ENCODE results near the gene MBD4.

MBD4 gene

DNA sequence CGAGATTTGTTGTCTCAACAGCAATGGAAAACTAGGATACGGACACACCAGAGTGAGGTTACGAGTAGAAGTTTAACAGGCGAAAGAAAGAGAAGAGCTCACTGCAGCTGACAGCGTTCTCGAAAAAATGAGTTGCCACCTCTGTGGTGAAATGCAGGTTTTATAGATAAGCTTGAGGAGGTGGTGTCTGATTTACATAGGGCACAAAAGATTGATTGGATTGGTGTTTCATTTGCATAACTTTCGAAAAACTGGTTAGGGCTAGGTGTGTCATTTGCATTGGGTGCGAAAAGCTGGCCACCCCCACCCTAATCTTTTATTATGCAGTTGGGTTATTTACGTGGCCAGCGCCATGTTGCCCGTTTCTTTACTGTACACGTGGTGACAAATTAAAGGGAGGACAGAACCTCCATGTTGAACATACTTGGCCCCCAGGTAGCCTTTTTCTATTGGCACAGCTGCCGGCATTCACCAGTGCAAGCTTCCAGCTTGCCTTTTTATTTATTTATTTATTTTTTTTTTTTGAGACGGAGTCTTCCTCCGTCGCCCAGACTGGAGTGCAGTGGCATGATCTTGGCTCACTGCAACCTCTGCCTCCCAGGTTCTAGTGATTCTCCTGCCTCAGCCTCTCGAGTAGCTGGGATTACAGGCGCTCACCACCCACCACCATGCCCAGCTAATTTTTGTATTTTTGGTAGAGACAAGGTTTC, 8.6 kb upstream of the MBD4 start:
- no peaks in the 10 kb centered on the region for H4K20me1 ChIP-seq
- H3K9me3 ChIP-seq: no peaks in the 10 kb centered on the region
- no peaks in the 10 kb centered on the region for H3K27me3 ChIP-seq
- no peaks in the 10 kb centered on the region for H3K4me1 ChIP-seq
- no peak overlapping the region for H3K4me3 ChIP-seq
- H3K27ac ChIP-seq: no peak overlapping the region
- no peak overlapping the region for H3K9ac ChIP-seq
- H3K4me2 ChIP-seq: no peak overlapping the region
- H3K36me3 ChIP-seq: peaks cover 32% of the 10 kb centered on the region
- TF ChIP-seq Cebpa-rat (IDR thresholded peaks at IDR 0.05): no peak

DNA sequence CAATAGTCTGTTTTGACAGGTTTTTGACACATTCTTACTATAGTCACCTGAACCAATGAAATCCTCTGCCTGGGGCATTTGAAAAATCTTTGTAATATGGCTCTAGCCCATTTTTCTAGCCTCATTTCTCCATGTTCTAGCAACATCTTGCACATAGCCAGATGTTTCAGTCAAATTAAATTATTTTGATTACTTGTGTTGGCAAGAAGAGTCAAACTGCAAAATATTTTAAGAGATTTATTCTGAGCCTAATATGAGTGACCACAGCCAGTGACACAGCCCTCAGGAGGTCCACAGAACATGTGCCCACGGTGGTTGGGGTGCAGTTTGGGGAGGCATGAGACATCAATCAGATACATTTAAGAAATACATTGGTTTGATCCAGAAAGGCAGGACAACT, 7.2 kb upstream of the MBD4 start:
- Histone ChIP-seq H3K4me2 (no peak overlapping the region), H3K9me3 (no peaks in the 10 kb centered on the region), H3K4me1 (peaks cover 9% of the 10 kb centered on the region), H3K4me3 (no peak overlapping the region), H3K27me3 (no peaks in the 10 kb centered on the region), H3K36me3 (peaks cover 18% of the 10 kb centered on the region; the same call in 1 of the 2 replicates), H3K27ac (no peak overlapping the region), H3K9ac (no peak overlapping the region), H4K20me1 (no peaks in the 10 kb centered on the region)
- no peak for TF ChIP-seq Cebpa-rat (IDR thresholded peaks at IDR 0.05)

DNA sequence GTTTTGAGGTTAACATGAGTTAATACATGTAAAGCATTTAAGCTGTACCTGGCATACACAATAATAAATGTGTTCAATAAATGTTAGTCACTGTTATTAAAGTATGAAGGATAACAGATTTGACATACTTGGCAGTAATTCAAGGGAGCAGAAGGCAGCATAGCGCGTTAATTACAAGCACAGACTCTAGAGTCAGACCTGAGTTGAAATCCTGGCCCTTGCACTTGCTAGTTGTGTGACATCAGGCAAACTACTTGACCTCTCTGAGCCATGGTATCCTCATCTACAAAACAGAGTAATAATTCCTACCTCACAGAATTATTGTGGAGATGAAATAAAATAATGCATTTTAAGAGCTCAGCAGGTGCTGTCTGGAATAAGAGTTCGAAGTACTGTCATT, 5.7 kb upstream of the MBD4 start:
- peaks cover 22% of the 10 kb centered on the region for H3K4me1 ChIP-seq
- no peak overlapping the region for H3K27ac ChIP-seq
- H3K9ac ChIP-seq: no peak overlapping the region
- no peaks in the 10 kb centered on the region for H3K27me3 ChIP-seq
- H4K20me1 ChIP-seq: no peaks in the 10 kb centered on the region
- H3K9me3 ChIP-seq: no peaks in the 10 kb centered on the region
- no peak overlapping the region for H3K4me2 ChIP-seq
- no peak for TF ChIP-seq Cebpa-rat (IDR thresholded peaks at IDR 0.05)
- 0 out of 2 replicates have a peak, but pooled peaks cover 7% of the 10 kb centered on the region for H3K36me3 ChIP-seq
- no peak overlapping the region for H3K4me3 ChIP-seq

DNA sequence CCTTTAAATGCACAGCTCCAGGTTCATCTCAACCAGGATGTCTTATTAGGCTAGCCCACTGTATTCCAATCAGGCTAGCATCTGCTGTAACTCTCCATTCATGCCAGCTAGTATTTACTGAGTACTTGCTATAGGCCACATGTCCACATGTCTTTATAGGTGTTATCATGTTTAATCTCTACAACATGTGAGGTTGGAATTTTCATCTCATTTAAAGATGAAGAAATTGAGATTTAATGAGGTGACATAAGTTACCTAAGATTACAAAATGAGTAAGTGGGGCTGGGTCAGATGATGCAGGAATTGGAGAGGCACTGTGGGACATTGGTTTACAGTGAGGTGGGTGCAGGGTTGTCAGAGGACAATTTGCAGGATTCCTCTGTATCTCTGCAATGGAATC, 3.2 kb upstream of the MBD4 start:
- Histone ChIP-seq H3K4me2 (peak overlapping the region; percentile 94; the same call in 1 of the 2 replicates), H3K9me3 (no peaks in the 10 kb centered on the region), H3K27me3 (no peaks in the 10 kb centered on the region), H3K27ac (no peak overlapping the region), H3K4me3 (no peak overlapping the region), H3K9ac (no peak overlapping the region), H3K4me1 (peaks cover 35% of the 10 kb centered on the region), H3K36me3 (peaks cover 2% of the 10 kb centered on the region; the same call in 1 of the 2 replicates), H4K20me1 (no peaks in the 10 kb centered on the region)
- TF ChIP-seq Cebpa-rat (IDR thresholded peaks at IDR 0.05): no peak

DNA sequence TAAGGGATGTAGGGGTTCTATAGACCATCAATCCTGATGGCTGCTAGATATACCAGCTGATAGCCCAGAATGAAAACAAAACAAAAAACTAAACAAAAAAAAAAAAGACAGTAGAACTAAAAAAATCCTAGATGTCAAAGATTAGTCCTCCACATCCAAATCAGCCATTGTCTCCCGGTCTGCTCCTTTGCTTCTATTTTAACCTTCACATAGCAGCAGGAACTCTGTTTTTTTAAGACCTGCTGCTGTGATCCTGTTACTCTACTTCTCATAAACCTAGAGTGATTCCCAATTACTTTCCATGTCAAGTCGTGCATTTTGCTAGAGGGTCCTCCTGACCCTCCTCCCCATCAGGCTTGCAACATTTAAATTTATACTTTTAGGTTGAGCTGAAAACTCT, 2.7 kb upstream of the MBD4 start:
- H3K4me3 ChIP-seq: no peak overlapping the region
- no peak overlapping the region for H3K27ac ChIP-seq
- H3K36me3 ChIP-seq: peaks cover 7% of the 10 kb centered on the region
- H4K20me1 ChIP-seq: no peaks in the 10 kb centered on the region
- H3K9me3 ChIP-seq: no peaks in the 10 kb centered on the region
- H3K27me3 ChIP-seq: no peaks in the 10 kb centered on the region
- peak overlapping the region; percentile 94 for H3K4me2 ChIP-seq
- TF ChIP-seq Cebpa-rat (IDR thresholded peaks at IDR 0.05): no peak
- H3K4me1 ChIP-seq: peaks cover 40% of the 10 kb centered on the region
- no peak overlapping the region for H3K9ac ChIP-seq

DNA sequence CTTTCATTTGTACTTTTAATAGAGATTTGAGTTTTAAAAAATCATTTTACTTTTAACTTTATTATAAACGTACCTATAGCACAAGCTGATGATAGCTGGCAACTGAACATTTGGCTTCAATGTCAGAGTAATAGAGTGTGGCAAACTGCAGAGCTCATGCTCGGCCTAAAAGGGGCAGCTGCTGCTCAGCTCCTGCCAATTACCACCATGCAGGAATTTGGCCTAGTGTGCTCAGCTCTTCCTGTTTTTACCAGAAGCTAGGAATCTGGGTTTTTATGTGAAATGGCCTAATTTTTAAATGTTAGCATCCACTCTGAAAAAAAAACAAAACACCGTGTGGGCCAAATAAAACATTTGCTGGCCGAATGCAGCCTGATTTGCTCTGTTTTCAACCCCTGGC, 2.0 kb upstream of the MBD4 start:
- H3K36me3 ChIP-seq: peaks cover 14% of the 10 kb centered on the region
- H3K9ac ChIP-seq: peak overlapping the region; percentile 89; the same call in 1 of the 2 replicates
- H3K27me3 ChIP-seq: no peaks in the 10 kb centered on the region
- peak overlapping the region; percentile 92 for H3K27ac ChIP-seq
- peak overlapping the region; percentile 87; the same call in 1 of the 2 replicates for H3K4me3 ChIP-seq
- H3K4me2 ChIP-seq: peak overlapping the region; percentile 94
- TF ChIP-seq Cebpa-rat (IDR thresholded peaks at IDR 0.05): no peak
- H3K4me1 ChIP-seq: peaks cover 47% of the 10 kb centered on the region
- H4K20me1 ChIP-seq: no peaks in the 10 kb centered on the region
- H3K9me3 ChIP-seq: no peaks in the 10 kb centered on the region

DNA sequence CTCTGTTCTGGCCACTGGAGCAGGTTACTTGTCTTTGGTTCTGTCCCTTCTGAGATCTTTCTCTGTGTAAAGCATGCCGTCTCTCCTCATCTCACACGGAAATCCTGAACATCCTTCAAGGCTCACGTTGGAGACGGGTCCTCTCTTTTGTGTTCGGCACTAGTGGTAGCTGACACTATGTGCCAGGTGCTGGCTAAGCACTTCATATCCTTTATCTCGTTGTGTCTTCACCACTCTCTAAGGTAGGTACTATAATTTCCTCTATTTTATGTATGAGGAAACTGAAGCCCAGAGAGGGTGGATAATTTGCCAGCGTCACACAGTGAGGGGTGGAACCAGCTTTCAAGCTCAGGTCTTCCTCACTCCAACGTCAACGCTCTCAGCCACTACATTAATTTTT, 1.5 kb upstream of the MBD4 start:
- no peak for TF ChIP-seq Cebpa-rat (IDR thresholded peaks at IDR 0.05)
- Histone ChIP-seq H3K4me1 (peaks cover 52% of the 10 kb centered on the region), H3K36me3 (peaks cover 20% of the 10 kb centered on the region), H4K20me1 (no peaks in the 10 kb centered on the region), H3K4me2 (peak overlapping the region; percentile 94), H3K9ac (peak overlapping the region; percentile 89), H3K27ac (peak overlapping the region; percentile 92), H3K9me3 (no peaks in the 10 kb centered on the region), H3K27me3 (no peaks in the 10 kb centered on the region), H3K4me3 (peak overlapping the region; percentile 87)

DNA sequence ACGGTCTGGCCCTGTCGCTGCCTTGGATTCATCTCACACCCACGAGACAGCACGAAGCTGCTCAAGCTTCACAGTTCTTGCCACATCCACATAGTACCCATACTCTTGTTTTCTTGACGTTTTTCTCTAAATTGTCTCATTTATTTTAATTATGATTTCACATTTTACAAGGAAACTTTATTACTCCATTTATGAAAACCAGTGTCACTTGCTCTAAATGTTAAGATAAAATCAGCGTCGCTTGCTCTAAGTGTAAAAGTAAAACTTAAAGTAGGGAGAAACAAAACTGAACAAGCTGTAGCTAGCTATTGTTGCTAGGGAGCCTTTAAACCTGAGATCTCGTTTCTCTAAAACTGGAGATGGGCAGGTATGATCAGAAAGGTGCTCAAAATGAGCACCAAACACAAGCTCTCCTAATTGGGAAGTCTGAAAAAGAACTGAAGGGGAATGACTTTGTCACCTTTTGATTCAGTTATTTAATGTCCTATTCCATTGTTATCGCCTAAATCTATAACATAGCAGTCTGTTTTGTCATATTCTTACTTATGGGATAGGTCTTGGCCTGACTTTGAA, 956 bp upstream of the MBD4 start:
- no peak for TF ChIP-seq Cebpa-rat (IDR thresholded peaks at IDR 0.05)

DNA sequence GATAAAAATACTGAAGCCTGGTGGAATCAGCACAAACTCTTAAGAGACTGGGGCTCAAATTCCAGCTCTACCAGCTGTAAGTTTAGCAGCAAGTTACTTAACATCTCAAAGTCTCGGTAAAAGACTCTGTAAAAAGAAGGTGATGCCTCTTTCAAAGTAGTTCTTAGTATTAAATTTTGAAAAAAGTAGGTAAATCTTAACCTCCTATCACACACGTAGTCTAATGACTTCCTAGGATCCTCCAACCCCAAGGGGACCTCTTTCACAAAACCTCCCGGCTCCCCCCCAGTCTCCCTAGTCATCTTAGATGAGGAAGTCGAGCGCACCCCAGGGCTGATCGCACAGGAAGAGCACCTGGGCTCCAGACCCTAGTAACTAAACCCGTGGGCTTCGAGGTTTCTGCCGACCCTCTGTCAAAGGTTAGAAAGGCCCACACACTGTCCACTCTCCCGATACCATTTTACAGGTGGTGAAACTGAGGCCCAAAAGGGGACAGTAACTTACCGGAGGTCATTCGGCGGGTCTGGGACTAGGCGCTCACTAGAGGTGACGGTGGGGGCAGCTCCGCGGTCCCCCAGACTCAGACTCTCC, 427 bp downstream of the MBD4 start:
- no peaks in the 10 kb centered on the region for H3K27me3 ChIP-seq
- peaks cover 36% of the 10 kb centered on the region for H3K36me3 ChIP-seq
- no peaks in the 10 kb centered on the region for H4K20me1 ChIP-seq
- H3K9me3 ChIP-seq: no peaks in the 10 kb centered on the region
- peak overlapping the region; percentile 87 for H3K4me3 ChIP-seq
- peak overlapping the region; percentile 79 for H3K4me2 ChIP-seq
- peak overlapping the region; percentile 92 for H3K27ac ChIP-seq
- no peak for TF ChIP-seq Cebpa-rat (IDR thresholded peaks at IDR 0.05)
- H3K9ac ChIP-seq: peak overlapping the region; percentile 90
- H3K4me1 ChIP-seq: peaks cover 67% of the 10 kb centered on the region

More for the DNA sequence above, 956 bp upstream of the MBD4 start:
- Histone ChIP-seq H3K4me2 (peak overlapping the region; percentile 94), H4K20me1 (no peaks in the 10 kb centered on the region), H3K9me3 (no peaks in the 10 kb centered on the region), H3K36me3 (peaks cover 24% of the 10 kb centered on the region), H3K27ac (peak overlapping the region; percentile 92), H3K9ac (peak overlapping the region; percentile 89), H3K4me3 (peak overlapping the region; percentile 87), H3K27me3 (no peaks in the 10 kb centered on the region), H3K4me1 (peaks cover 57% of the 10 kb centered on the region)

DNA sequence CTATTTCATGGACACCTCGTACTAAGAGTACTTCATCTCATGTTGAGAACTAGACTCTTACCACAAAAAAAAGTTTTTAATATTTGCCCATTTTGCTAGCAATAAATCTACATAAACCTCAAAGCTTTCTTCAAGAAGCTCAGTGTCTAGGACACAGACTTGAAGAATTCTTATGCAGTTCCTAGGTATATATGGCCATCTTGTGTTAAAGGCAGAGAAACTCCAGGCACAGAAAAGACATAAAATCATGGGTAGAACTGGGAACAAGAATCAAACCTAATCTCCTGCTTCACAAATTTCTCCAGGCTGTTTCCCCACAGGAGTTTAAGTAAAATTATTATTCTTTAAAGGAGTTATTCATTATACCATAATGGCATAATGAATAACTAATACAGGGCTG, 4.4 kb downstream of the MBD4 start:
- H3K4me3 ChIP-seq: no peak overlapping the region
- H3K4me1 ChIP-seq: peaks cover 45% of the 10 kb centered on the region
- peaks cover 75% of the 10 kb centered on the region for H3K36me3 ChIP-seq
- TF ChIP-seq Cebpa-rat (IDR thresholded peaks at IDR 0.05): no peak
- no peak overlapping the region for H3K27ac ChIP-seq
- no peaks in the 10 kb centered on the region for H3K9me3 ChIP-seq
- 0 out of 2 replicates have a peak overlapping the region, but pooled peaks have one; percentile 2 for H3K9ac ChIP-seq
- H4K20me1 ChIP-seq: no peaks in the 10 kb centered on the region
- peak overlapping the region; percentile 23 for H3K4me2 ChIP-seq
- no peaks in the 10 kb centered on the region for H3K27me3 ChIP-seq

All from BLaER1 (cell line).